HEK293 (cell line): ENCODE results near the gene EPN2.
A peak's percentile ranks its signal among the peaks of the same experiment; 100 is the strongest.

Source experiments
- CTCF ChIA-PET: fragments of 350-600 bp; formaldehyde crosslinking; extraction: SDS; loops from one replicate; lab custom pipeline; 2021; ENCODE audit warnings: antibody characterized with exemption; lab: Yijun Ruan, JAX
- POLR2A ChIA-PET: fragments of 300-600 bp; formaldehyde crosslinking; extraction: SDS; loops from one replicate; lab custom pipeline; 2020; ENCODE audit warnings: antibody characterized with exemption, inconsistent platforms; lab: Yijun Ruan, JAX
- H3K27ac ChIP-seq: fragments of 200-500 bp; sonication (Bioruptor generic); 2 replicates; pipeline ENCODE4 v1.5.1; 2014; ENCODE audit warnings: low read depth, low read length, control low read depth, inconsistent platforms; ENCODE audit errors: extremely low read depth
- H3K36me3 ChIP-seq, 2 experiments: fragments of 200-500 bp in 1 of 2; sonication (Bioruptor generic) in 1 of 2; 1 replicate in 1 of 2; 2 replicates in 1 of 2; pipeline ENCODE4 v1.5.1; 2014 to 2017; ENCODE audit warnings: inconsistent platforms in 2 of 2, low read length in 2 of 2; ENCODE audit not compliant: control insufficient read depth in 2 of 2, insufficient read depth in 1 of 2
- H3K4me1 ChIP-seq: fragments of 200-500 bp; sonication (Bioruptor generic); 2 replicates; pipeline ENCODE4 v1.5.1; 2014; ENCODE audit warnings: mild to moderate bottlenecking, low read length, inconsistent platforms; ENCODE audit not compliant: control insufficient read depth, insufficient read depth
- H3K4me3 ChIP-seq: 2 replicates; pipeline ENCODE4 v1.5.1; 2011; ENCODE audit warnings: low read depth, mild to moderate bottlenecking, control low read depth, low read length, moderate library complexity
- H3K9me3 ChIP-seq: fragments of 200-500 bp; sonication (Bioruptor generic); 2 replicates; pipeline ENCODE4 v1.5.1; 2014; ENCODE audit warnings: low read depth, low read length, inconsistent platforms; ENCODE audit not compliant: control insufficient read depth, insufficient read depth
- HOXC10 ChIP-seq: sonication (generic); formaldehyde crosslinking; IDR thresholded peaks from 2 replicates; pipeline ENCODE4 v1.8.1; 2023; ENCODE audit warnings: mild to moderate bottlenecking, missing genetic modification reagents
- MYNN ChIP-seq: fragments of 450-650 bp; formaldehyde crosslinking; IDR thresholded peaks from 2 replicates; pipeline ENCODE4 v1.5.1; 2016; ENCODE audit warnings: missing biosample characterization, missing genetic modification characterization, borderline replicate concordance
- PATZ1 ChIP-seq: fragments of 450-650 bp; formaldehyde crosslinking; IDR thresholded peaks from 2 replicates; pipeline ENCODE4 v1.5.1; 2016; ENCODE audit warnings: missing biosample characterization, missing genetic modification characterization
- PRDM1 ChIP-seq: fragments of 450-650 bp; formaldehyde crosslinking; IDR thresholded peaks from 2 replicates; pipeline ENCODE4; 2016; ENCODE audit warnings: missing biosample characterization, missing genetic modification characterization
- SETDB1 ChIP-seq: IDR thresholded peaks from one replicate; pipeline ENCODE4 v1.6.1; 2017; ENCODE audit warnings: mild to moderate bottlenecking, low read length, moderate library complexity, mixed read lengths; ENCODE audit not compliant: insufficient read length
- ZFP69B ChIP-seq: fragments of 450-650 bp; formaldehyde crosslinking; IDR thresholded peaks from 2 replicates; pipeline ENCODE4 v1.5.1; 2016; ENCODE audit warnings: missing biosample characterization, missing genetic modification characterization
- ZIC2 ChIP-seq: fragments of 450-650 bp; formaldehyde crosslinking; IDR thresholded peaks from 2 replicates; pipeline ENCODE4 v1.5.1; 2016; ENCODE audit warnings: missing biosample characterization, missing genetic modification characterization
- ZNF112 ChIP-seq: fragments of 450-650 bp; formaldehyde crosslinking; IDR thresholded peaks from 2 replicates; pipeline ENCODE4 v1.5.0; 2017; ENCODE audit warnings: missing biosample characterization, missing genetic modification characterization
- ZNF155 ChIP-seq: fragments of 450-650 bp; formaldehyde crosslinking; IDR thresholded peaks from 2 replicates; pipeline ENCODE4 v1.5.1; 2016; ENCODE audit warnings: missing biosample characterization, missing genetic modification characterization
- ZNF221 ChIP-seq: fragments of 450-650 bp; formaldehyde crosslinking; IDR thresholded peaks from 2 replicates; pipeline ENCODE4 v1.5.1; 2017; ENCODE audit warnings: missing biosample characterization, missing genetic modification characterization, borderline replicate concordance
- ZNF521 ChIP-seq: fragments of 450-650 bp; formaldehyde crosslinking; IDR thresholded peaks from 2 replicates; pipeline ENCODE4 v1.5.1; 2017; ENCODE audit warnings: missing biosample characterization, mild to moderate bottlenecking, missing genetic modification characterization
- ZNF624 ChIP-seq: fragments of 450-650 bp; formaldehyde crosslinking; IDR thresholded peaks from 2 replicates; pipeline ENCODE4 v1.5.1; 2017; ENCODE audit warnings: missing biosample characterization, missing genetic modification characterization
- ZNF664 ChIP-seq: fragments of 450-650 bp; formaldehyde crosslinking; IDR thresholded peaks from 2 replicates; pipeline ENCODE4 v1.5.1; 2016; ENCODE audit warnings: missing biosample characterization, missing genetic modification characterization
- ZNF692 ChIP-seq: fragments of 450-650 bp; formaldehyde crosslinking; IDR thresholded peaks from 2 replicates; pipeline ENCODE4 v1.5.1; 2016; ENCODE audit warnings: missing biosample characterization, missing genetic modification characterization
- ZNF707 ChIP-seq: fragments of 450-650 bp; formaldehyde crosslinking; IDR thresholded peaks from 2 replicates; pipeline ENCODE4 v1.5.1; 2016; ENCODE audit warnings: missing biosample characterization, missing genetic modification characterization
- ZNF76 ChIP-seq: fragments of 450-650 bp; formaldehyde crosslinking; IDR thresholded peaks from 2 replicates; pipeline ENCODE4; 2016; ENCODE audit warnings: low read depth, missing biosample characterization, missing genetic modification characterization, borderline replicate concordance
- ZNF791 ChIP-seq: fragments of 450-650 bp; formaldehyde crosslinking; IDR thresholded peaks from 2 replicates; pipeline ENCODE4 v1.5.1; 2016; ENCODE audit warnings: missing biosample characterization, missing genetic modification characterization
- ZNF792 ChIP-seq: fragments of 450-650 bp; formaldehyde crosslinking; IDR thresholded peaks from 2 replicates; pipeline ENCODE4 v1.5.1; 2016; ENCODE audit warnings: missing biosample characterization, missing genetic modification characterization
- TF ChIP-seq, protein P1 (sequence below): fragments of 450-650 bp; formaldehyde crosslinking; IDR thresholded peaks from 2 replicates; pipeline ENCODE4 v1.5.1; 2016; ENCODE audit warnings: missing biosample characterization, missing genetic modification characterization, low read depth
- TF ChIP-seq, protein P2 (sequence below): fragments of 450-650 bp; formaldehyde crosslinking; IDR thresholded peaks from 2 replicates; pipeline ENCODE4 v1.5.0; 2017; ENCODE audit warnings: missing biosample characterization, missing genetic modification characterization, borderline replicate concordance
- TF ChIP-seq, protein P3 (sequence below): fragments of 450-650 bp; formaldehyde crosslinking; IDR thresholded peaks from 2 replicates; pipeline ENCODE4 v1.5.1; 2017; ENCODE audit warnings: missing biosample characterization, missing genetic modification characterization

The EPN2 gene

DNA sequence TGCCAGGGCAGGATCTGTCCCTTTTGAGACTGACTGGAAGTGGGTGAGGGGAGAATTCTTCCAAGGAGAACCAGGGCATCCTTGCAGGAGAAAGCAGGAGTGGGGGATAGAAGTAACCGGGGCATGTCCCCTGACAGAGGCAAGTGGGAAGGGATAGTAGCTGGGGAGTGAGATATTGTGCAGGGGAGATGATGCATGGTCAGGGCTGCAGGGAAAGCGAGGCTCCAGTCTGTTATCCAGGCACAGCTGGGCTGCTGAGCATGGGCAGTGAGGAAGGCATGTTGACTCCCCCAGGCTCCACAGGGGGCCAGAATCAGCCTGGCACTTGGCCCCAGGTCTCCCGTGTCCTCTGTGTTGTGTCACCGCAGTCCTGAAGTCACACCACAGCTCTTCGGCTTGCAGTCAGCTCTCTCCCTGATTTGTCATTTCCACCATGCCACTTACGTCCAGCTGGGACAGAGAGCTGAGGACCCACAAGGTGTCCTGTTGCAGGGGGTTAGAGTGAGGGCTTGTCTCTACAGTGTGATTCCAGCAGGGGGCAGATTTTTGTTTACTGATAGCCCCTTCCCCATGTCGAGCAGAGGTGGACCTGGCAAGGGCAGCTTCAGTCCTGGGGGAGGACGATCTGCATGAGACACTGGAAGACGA is 84.4 kb downstream of the EPN2 start:
- Histone ChIP-seq H3K27ac (no peak overlapping the region), H3K4me1 (peaks cover 13% of the 10 kb centered on the region), H3K9me3 (no peaks in the 10 kb centered on the region), H3K36me3 (peaks cover 0 to 11% of the 10 kb centered on the region in 2 experiments; a peak in 2 of 3 replicates), H3K4me3 (no peak overlapping the region)
- ChIA-PET CTCF (interaction anchor here (0.7 to 2.2 kb wide), 11 partner anchors 9 to 423 kb away, joined by 3 to 9 read pairs (median 3); partner anchors contain the start of gene B9D1), POLR2A (interaction anchor here (1.4 kb wide), 1 partner anchor 56 kb away, joined by 5 read pairs; the partner anchor contains the start of gene MAPK7)
- TF ChIP-seq ZNF521 (tag by site-specific recombination): no peak
- peak; percentile 83 for TF ChIP-seq ZIC2 (tag by site-specific recombination)

GRCh38 chr17:19322129-19322505 is 85.0 kb downstream of the EPN2 start:
- Histone ChIP-seq H3K4me3 (no peak overlapping the region), H3K4me1 (peaks cover 9% of the 10 kb centered on the region), H3K27ac (no peak overlapping the region), H3K36me3 (peaks cover 0 to 11% of the 10 kb centered on the region in 2 experiments; a peak in 2 of 3 replicates), H3K9me3 (no peaks in the 10 kb centered on the region)
- TF ChIP-seq PATZ1 (tag by site-specific recombination) (no peak), PRDM1 (tag by site-specific recombination) (no peak), ZNF707 (no peak), ZNF692 (tag by site-specific recombination) (no peak), SETDB1 (no peak)
- CTCF ChIA-PET: interaction anchor here (0.7 to 2.2 kb wide), 9 partner anchors 8 to 423 kb away, joined by 3 to 9 read pairs (median 3); partner anchors contain the start of gene B9D1
- POLR2A ChIA-PET: interaction anchor here (1.4 kb wide), 1 partner anchor 56 kb away, joined by 5 read pairs; the partner anchor contains the start of gene MAPK7

GRCh38 chr17:19322861-19323260 is 85.7 kb downstream of the EPN2 start:
- ChIA-PET POLR2A (no interaction called here), CTCF (interaction anchor here (0.9 to 2.2 kb wide), 7 partner anchors 9 to 50 kb away, joined by 3 to 9 read pairs (median 3); partner anchors contain the start of gene B9D1)
- H3K36me3 ChIP-seq: peaks cover 0 to 11% of the 10 kb centered on the region in 2 experiments; a peak in 2 of 3 replicates
- no peak overlapping the region for H3K27ac ChIP-seq
- no peaks in the 10 kb centered on the region for H3K9me3 ChIP-seq
- H3K4me3 ChIP-seq: no peak overlapping the region
- H3K4me1 ChIP-seq: peaks cover 2% of the 10 kb centered on the region; the same call in 1 of the 2 replicates
- TF ChIP-seq ZFP69B (tag by site-specific recombination): no peak
- TF ChIP-seq, protein P1, sequence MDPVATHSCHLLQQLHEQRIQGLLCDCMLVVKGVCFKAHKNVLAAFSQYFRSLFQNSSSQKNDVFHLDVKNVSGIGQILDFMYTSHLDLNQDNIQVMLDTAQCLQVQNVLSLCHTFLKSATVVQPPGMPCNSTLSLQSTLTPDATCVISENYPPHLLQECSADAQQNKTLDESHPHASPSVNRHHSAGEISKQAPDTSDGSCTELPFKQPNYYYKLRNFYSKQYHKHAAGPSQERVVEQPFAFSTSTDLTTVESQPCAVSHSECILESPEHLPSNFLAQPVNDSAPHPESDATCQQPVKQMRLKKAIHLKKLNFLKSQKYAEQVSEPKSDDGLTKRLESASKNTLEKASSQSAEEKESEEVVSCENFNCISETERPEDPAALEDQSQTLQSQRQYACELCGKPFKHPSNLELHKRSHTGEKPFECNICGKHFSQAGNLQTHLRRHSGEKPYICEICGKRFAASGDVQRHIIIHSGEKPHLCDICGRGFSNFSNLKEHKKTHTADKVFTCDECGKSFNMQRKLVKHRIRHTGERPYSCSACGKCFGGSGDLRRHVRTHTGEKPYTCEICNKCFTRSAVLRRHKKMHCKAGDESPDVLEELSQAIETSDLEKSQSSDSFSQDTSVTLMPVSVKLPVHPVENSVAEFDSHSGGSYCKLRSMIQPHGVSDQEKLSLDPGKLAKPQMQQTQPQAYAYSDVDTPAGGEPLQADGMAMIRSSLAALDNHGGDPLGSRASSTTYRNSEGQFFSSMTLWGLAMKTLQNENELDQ (tag by site-specific recombination): no peak
- no peak for TF ChIP-seq ZNF791 (tag by site-specific recombination)
- no peak for TF ChIP-seq ZNF112
- no peak for TF ChIP-seq ZNF155 (tag by site-specific recombination)
- no peak for TF ChIP-seq ZNF792 (tag by site-specific recombination)
- no peak for TF ChIP-seq ZNF624 (tag by site-specific recombination)
- no peak for TF ChIP-seq HOXC10
- TF ChIP-seq, protein P2, sequence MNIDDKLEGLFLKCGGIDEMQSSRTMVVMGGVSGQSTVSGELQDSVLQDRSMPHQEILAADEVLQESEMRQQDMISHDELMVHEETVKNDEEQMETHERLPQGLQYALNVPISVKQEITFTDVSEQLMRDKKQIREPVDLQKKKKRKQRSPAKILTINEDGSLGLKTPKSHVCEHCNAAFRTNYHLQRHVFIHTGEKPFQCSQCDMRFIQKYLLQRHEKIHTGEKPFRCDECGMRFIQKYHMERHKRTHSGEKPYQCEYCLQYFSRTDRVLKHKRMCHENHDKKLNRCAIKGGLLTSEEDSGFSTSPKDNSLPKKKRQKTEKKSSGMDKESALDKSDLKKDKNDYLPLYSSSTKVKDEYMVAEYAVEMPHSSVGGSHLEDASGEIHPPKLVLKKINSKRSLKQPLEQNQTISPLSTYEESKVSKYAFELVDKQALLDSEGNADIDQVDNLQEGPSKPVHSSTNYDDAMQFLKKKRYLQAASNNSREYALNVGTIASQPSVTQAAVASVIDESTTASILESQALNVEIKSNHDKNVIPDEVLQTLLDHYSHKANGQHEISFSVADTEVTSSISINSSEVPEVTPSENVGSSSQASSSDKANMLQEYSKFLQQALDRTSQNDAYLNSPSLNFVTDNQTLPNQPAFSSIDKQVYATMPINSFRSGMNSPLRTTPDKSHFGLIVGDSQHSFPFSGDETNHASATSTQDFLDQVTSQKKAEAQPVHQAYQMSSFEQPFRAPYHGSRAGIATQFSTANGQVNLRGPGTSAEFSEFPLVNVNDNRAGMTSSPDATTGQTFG (tag by site-specific recombination): no peak
- TF ChIP-seq MYNN (tag by site-specific recombination): no peak
- no peak for TF ChIP-seq ZNF76
- TF ChIP-seq ZNF664 (tag by site-specific recombination): no peak
- no peak for TF ChIP-seq ZNF221
- TF ChIP-seq, protein P3, sequence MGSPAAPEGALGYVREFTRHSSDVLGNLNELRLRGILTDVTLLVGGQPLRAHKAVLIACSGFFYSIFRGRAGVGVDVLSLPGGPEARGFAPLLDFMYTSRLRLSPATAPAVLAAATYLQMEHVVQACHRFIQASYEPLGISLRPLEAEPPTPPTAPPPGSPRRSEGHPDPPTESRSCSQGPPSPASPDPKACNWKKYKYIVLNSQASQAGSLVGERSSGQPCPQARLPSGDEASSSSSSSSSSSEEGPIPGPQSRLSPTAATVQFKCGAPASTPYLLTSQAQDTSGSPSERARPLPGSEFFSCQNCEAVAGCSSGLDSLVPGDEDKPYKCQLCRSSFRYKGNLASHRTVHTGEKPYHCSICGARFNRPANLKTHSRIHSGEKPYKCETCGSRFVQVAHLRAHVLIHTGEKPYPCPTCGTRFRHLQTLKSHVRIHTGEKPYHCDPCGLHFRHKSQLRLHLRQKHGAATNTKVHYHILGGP (tag by site-specific recombination): no peak
